ENCODE results near the gene LRRC15. TPM values are rescaled to one million over a fixed set of nuclear protein-coding genes. Genes with fewer than 3 reads are reported as not detected.

The LRRC15 gene
- total RNA-seq, 1 donor from 2014 or later, result not detected

- no peaks in the 10 kb centered on the region for H3K27me3 ChIP-seq
- H3K4me3 ChIP-seq, result no peak overlapping the region
- DNase-seq (ENCODE audit: extremely low spot score in 2 of 2), result no peak
- H3K36me3 ChIP-seq, result no peaks in the 10 kb centered on the region
- TF ChIP-seq POLR2A (IDR thresholded peaks at IDR 0.05), result no peak
- no peak for TF ChIP-seq POLR2AphosphoS5 (IDR thresholded peaks at IDR 0.05; ENCODE audit: insufficient read depth in 1 of 2, low read depth in 1 of 2)
- TF ChIP-seq, protein P1, sequence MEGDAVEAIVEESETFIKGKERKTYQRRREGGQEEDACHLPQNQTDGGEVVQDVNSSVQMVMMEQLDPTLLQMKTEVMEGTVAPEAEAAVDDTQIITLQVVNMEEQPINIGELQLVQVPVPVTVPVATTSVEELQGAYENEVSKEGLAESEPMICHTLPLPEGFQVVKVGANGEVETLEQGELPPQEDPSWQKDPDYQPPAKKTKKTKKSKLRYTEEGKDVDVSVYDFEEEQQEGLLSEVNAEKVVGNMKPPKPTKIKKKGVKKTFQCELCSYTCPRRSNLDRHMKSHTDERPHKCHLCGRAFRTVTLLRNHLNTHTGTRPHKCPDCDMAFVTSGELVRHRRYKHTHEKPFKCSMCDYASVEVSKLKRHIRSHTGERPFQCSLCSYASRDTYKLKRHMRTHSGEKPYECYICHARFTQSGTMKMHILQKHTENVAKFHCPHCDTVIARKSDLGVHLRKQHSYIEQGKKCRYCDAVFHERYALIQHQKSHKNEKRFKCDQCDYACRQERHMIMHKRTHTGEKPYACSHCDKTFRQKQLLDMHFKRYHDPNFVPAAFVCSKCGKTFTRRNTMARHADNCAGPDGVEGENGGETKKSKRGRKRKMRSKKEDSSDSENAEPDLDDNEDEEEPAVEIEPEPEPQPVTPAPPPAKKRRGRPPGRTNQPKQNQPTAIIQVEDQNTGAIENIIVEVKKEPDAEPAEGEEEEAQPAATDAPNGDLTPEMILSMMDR (IDR thresholded peaks at IDR 0.05), result peak; percentile 45 to 55 (median 52)
- intact Hi-C loops (cut with DNase I), result loop anchor here (5.0 kb wide), 1 partner anchor 72 kb away; no protein-coding TSS in a partner anchor
- H3K9me3 ChIP-seq, result no peaks in the 10 kb centered on the region
- no peak overlapping the region for H3K27ac ChIP-seq
- H3K4me1 ChIP-seq, result no peaks in the 10 kb centered on the region
Measured at GRCh38 chr3:194404365-194405140, 35.0 kb upstream of the LRRC15 start.

GRCh38 chr3:194401868-194402329 is 32.4 kb upstream of the LRRC15 start:
- peaks cover 19% of the 10 kb centered on the region for H3K4me1 ChIP-seq
- DNase-seq (ENCODE audit: extremely low spot score in 2 of 2), result no peak
- H3K36me3 ChIP-seq, result no peaks in the 10 kb centered on the region
- no peaks in the 10 kb centered on the region for H3K9me3 ChIP-seq
- H3K27ac ChIP-seq, result no peak overlapping the region
- no peaks in the 10 kb centered on the region for H3K27me3 ChIP-seq
- intact Hi-C loops (cut with DNase I), result no loop called here
- no peak overlapping the region for H3K4me3 ChIP-seq
- TF ChIP-seq, protein P1 (IDR thresholded peaks at IDR 0.05), result no peak
- no peak for TF ChIP-seq POLR2AphosphoS5 (IDR thresholded peaks at IDR 0.05; ENCODE audit: insufficient read depth in 1 of 2, low read depth in 1 of 2)
- TF ChIP-seq POLR2A (IDR thresholded peaks at IDR 0.05), result no peak

DNA sequence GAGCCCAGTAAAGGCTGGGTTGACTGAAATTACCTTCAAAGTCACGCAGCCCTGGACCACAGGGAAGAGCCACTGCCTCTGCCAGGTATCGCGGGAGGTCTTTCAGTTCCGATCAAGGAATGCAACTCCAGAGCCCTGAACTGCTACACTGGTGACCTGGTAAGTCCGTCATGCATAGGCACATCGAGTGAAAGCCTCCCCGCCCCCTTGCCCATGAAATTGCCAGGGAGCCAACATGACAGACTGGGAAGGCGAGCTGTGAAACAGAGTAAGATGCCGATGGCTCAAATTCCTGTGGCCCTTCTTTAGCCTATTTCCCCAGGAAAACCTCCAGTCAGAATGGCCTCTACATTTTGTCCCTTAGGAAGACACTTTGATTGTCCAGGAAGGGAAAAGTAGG is 31.8 kb upstream of the LRRC15 start:
- intact Hi-C loops (cut with DNase I), result no loop called here
- no peaks in the 10 kb centered on the region for H3K9me3 ChIP-seq
- no peak for TF ChIP-seq POLR2AphosphoS5 (IDR thresholded peaks at IDR 0.05; ENCODE audit: insufficient read depth in 1 of 2, low read depth in 1 of 2)
- TF ChIP-seq, protein P1 (IDR thresholded peaks at IDR 0.05), result no peak
- TF ChIP-seq POLR2A (IDR thresholded peaks at IDR 0.05), result no peak
- no peak for DNase-seq (ENCODE audit: extremely low spot score in 2 of 2)
- H3K36me3 ChIP-seq, result no peaks in the 10 kb centered on the region
- H3K4me1 ChIP-seq, result peaks cover 25% of the 10 kb centered on the region
- no peak overlapping the region for H3K4me3 ChIP-seq
- no peak overlapping the region for H3K27ac ChIP-seq
- no peaks in the 10 kb centered on the region for H3K27me3 ChIP-seq

DNA sequence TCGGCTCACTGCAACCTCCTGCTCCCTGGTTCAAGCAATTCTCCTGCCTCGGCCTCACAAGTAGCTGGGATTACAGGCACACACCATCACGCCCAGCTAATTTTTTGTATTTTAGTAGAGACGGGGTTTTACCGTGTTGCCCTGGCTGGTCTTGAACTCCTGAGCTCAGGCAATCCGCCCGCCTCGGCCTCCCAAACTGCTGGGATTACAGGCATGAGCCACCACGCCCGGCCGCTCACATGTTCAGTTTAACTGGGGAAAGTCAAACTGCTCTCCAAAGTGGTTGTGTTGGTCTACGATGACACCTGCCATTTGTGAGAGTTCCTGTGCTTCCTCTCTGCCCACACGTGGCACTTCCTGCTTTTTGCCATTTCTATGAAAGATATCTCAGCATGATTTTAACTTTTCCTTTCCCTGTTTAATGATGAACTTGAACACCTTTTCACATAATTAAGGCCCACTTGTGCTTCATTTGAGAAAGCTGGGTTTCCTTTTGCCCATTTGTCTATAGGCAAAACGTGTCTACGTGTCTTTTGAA is 30.4 kb upstream of the LRRC15 start:
- Histone ChIP-seq H3K9me3 (no peaks in the 10 kb centered on the region), H3K36me3 (no peaks in the 10 kb centered on the region), H3K4me3 (no peak overlapping the region), H3K27me3 (no peaks in the 10 kb centered on the region), H3K4me1 (peaks cover 39% of the 10 kb centered on the region), H3K27ac (no peak overlapping the region)
- DNase-seq (ENCODE audit: extremely low spot score in 2 of 2), result no peak
- intact Hi-C loops (cut with DNase I), result no loop called here
- TF ChIP-seq POLR2A (IDR thresholded peaks at IDR 0.05), result no peak

DNA sequence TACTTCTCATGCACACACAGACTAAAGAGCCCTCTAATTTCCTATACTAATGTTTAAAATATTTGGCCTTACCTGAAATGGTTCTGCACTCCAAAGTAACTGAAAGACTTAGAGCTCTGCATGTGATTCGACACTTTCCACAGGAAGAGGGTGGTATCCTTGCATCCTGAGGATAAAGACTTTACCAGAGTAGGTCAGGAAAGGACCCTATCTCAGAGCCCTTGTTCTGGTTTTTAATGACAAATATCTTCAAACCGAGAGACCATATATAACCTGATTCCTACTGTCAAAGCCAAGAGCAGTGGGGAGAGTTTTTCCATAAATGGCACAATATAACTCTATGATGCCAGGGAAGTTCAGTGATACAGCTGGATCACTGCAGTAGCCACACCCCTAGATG is 29.6 kb upstream of the LRRC15 start, which contains the start of gene GP5:
GP5 (minus strand) TSS at position 101 of the 400 bp plus-strand sequence. CDS start 984 bp downstream, outside the sequence.
- Histone ChIP-seq H3K9me3 (no peaks in the 10 kb centered on the region), H3K36me3 (no peaks in the 10 kb centered on the region), H3K4me3 (peak within 1 kb of the TSS; percentile 16 to 42), H3K27ac (no peak within 1 kb of the TSS), H3K4me1 (peaks cover 43% of the 10 kb centered on the region), H3K27me3 (no peaks in the 10 kb centered on the region)
- no peak for TF ChIP-seq POLR2AphosphoS5 (IDR thresholded peaks at IDR 0.05; ENCODE audit: insufficient read depth in 1 of 2, low read depth in 1 of 2)
- TF ChIP-seq, protein P1 (IDR thresholded peaks at IDR 0.05), result no peak
- TF ChIP-seq POLR2A (IDR thresholded peaks at IDR 0.05), result no peak
- no peak for DNase-seq (ENCODE audit: extremely low spot score in 2 of 2)
- intact Hi-C loops (cut with DNase I), result no loop called here

All from vagina (tissue), 2 donors.